NCI-H1105 (cell line): ENCODE data around the gene PSMA7.
A peak's percentile ranks its signal among the peaks of the same experiment; 100 is the strongest.
"Not testable (repeated sequence)": the region's sequence is repeated elsewhere in the genome, so short reads cannot be mapped to it uniquely, and the experiment has no call there.

Experiments used
- DNase-seq: peaks from one replicate; lab custom pipeline; 2025; lab: John Stamatoyannopoulos, UW

Gene PSMA7

DNA sequence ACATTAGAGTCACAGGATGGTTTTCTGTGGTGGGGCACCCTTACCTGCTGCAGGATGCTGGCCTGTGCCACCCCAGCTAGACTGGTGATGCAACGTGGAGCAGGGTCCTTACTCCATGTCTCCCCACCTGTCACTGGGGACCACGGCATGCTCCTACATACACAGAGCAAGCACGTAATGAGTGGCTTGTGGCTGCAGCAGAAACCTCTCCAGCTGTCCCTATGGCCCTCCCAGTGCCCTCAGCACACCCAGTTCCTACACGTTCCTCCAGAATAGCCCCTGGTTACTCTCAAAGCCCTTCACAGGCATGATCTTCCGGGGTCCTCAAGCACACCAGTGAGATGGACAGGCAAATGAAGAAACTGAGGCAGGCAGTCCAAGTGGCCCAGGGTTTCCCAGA lies 24.1 kb downstream of the PSMA7 start:
- DNase-seq = no peak

GRCh38 chr20:62118113-62119043 lies 24.8 kb downstream of the PSMA7 start:
- DNase-seq = no peak

DNA sequence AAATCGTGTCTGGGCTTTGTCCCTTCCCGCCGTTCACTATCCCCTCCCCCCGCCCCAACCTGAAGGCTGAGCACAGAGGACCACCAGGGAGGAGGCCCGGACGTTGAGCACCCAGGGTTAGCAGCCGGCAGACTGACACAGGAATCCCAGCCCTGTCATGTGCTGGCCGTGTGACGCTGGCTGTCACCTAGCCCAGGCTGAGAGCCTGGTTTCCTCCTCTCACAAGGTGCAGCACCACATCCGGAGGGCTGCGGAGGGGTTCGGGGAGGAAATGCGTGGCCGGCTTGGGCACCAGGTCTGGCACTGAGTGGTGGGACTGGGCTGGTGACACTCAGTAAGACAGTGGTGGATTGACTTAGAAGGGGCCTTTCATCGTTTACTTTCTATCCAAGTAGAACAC lies 25.5 kb downstream of the PSMA7 start:
- DNase-seq = no peak

- DNase-seq = peak; percentile 41
Observed at GRCh38 chr20:62117362-62117646, 25.9 kb downstream of the PSMA7 start.

DNA sequence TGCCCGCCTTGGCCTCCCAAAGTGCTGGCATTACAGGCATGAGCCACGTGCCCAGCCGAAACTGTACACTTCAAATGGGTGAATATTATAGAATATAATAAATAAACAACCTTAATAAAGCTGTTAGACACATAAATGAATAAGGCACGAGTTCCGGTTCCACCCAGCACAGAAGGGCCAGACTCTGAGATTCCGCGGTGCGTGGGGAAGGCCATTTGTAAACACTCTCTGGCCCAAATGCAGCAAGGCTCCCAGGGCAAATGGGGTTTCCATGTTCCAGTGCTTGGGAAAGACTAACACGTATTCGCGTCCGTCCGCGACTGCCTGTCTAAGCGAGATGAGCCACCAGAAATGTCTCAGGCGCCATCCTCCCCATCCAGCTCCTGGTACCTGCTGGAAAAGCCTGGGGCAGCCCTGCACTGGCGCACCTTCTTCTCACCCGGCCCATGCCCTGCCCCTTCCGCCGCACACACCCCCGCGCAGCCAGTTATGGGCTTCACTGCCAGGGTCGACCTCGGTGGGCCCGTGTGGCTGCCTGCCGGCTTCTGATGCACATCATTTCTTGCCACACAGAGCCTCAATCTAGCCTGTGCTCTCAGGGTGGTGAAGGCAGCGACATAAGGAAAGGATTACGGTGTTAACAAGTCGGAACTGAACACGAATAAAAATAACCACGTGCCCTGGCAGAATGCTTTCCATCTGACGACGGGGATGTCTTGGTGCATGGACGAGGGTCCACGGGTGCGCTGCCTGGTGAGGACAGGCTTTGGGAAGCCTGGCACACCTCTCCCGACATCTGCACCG lies 26.4 kb downstream of the PSMA7 start:
- no peak for DNase-seq

- not testable (repeated sequence) for DNase-seq
Observed at GRCh38 chr20:62115800-62116407, 27.3 kb downstream of the PSMA7 start.

GRCh38 chr20:62114894-62115293 lies 28.3 kb downstream of the PSMA7 start:
- no peak for DNase-seq

- no peak for DNase-seq
Observed at GRCh38 chr20:62112368-62112767, 30.8 kb downstream of the PSMA7 start.

DNA sequence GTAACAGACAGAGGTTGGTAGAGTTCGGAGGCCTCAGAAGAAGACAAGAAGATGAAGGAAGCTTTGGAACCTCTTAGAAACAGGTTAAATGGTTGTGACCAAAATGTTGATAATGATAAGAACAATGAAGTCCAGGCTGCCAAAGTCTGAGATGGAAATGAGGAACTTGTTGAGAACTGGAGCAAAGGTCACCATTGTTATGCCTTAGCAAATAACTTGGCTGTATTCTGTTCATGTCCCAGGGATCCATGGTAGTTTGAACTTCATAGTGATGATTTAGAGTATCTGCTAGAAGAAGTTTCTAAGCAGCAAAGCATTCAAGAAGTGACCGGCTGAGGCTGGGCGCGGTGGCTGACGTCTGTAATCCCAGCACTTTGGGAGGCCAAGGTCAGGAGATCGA lies 32.0 kb downstream of the PSMA7 start:
- no peak for DNase-seq

DNA sequence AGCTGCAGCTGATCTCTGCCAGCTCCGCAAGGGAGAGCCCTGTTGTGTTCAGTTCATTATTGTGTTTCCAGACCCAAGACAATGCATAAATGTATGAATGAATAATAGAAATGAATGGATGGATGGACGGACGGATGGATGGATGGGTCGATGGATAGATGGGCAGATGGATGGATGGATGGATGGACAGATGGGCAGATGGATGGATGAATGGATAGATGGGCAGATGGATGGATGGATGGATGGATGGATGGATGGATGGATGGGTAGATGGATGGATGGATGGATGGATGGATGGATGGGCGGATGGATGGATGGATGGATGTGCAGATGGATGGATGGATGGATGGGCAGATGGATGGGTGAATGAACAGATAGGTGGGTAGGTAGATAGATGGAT lies 37.6 kb downstream of the PSMA7 start:
- no peak for DNase-seq

GRCh38 chr20:62104791-62105345 lies 38.3 kb downstream of the PSMA7 start:
- DNase-seq = no peak

DNA sequence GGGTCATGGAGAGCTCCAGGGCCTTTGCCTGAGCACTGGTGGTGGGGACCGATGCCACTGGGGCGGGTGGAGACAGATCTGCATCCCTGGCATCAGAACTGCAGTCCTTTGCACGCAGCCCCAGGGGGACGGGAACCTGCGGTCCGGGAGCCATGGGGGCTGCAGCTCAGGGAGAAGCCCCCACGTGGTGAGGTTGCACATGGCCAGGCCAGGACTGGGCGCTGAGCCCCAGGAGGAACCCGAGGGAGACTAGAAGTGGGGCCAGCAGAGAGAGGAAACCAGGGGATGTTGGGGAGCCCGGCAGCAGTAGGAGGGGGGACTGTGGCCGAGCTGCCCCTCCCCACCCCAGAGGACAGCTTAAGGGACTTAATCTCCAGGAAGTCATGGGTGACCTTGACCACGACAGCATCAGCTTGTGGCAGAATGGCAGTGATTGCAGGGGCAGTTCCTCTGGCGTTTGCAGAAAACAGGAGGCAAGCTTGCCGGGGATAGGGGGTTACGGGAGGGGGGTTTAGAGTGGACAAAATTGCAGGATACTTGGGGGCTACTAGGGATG lies 38.9 kb downstream of the PSMA7 start:
- no peak for DNase-seq

- no peak for DNase-seq
Observed at GRCh38 chr20:62103508-62104233, 39.5 kb downstream of the PSMA7 start.

GRCh38 chr20:62101078-62101477 lies 42.1 kb downstream of the PSMA7 start:
- DNase-seq = no peak

DNA sequence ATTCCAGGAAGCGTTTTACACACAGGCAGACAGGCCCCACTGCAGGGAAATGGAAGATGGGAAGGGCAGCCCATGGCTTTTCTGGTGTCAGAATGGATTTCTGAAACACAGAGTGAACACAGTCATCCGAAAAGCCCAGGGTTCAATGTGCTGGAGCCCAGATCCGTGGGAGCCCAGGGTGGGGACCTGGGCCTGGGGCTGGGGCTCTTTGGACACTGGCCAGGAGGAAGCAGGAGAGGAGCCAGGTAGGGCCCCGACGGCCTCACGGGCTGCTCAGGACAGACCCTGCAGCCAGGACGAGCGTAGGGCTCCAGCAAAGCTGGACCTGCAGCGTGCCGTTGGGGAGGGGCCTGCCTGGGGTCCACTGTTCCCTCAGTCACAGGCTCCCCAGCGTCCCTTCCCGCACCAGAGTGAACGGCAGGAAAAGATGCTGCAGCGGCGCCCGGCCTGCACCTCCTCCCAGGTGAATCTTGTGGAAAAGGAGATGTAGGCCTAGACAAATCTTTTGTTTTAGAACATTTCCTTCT lies 45.2 kb downstream of the PSMA7 start:
- no peak for DNase-seq

GRCh38 chr20:62096421-62097380 lies 46.5 kb downstream of the PSMA7 start:
- DNase-seq = no peak

DNA sequence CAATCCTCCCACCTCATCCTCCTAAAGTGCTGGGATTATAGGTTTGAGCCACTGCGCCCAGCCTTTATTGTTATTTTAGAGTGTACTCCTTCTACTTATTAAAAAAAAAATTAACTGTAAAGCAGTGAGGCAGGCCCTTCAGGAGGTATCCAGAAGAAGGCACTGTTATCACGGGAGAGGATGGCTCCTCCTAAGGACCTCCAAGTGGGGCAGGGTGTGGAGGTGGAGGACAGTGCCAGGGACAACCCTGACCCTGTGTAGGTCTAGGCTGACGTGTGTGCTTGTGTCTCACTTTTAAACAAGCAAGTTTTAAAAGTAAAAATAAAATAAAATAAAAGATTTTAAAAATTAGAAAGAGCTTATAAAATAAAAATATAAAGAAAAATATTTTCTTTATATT lies 53.8 kb downstream of the PSMA7 start:
- no peak for DNase-seq

DNA sequence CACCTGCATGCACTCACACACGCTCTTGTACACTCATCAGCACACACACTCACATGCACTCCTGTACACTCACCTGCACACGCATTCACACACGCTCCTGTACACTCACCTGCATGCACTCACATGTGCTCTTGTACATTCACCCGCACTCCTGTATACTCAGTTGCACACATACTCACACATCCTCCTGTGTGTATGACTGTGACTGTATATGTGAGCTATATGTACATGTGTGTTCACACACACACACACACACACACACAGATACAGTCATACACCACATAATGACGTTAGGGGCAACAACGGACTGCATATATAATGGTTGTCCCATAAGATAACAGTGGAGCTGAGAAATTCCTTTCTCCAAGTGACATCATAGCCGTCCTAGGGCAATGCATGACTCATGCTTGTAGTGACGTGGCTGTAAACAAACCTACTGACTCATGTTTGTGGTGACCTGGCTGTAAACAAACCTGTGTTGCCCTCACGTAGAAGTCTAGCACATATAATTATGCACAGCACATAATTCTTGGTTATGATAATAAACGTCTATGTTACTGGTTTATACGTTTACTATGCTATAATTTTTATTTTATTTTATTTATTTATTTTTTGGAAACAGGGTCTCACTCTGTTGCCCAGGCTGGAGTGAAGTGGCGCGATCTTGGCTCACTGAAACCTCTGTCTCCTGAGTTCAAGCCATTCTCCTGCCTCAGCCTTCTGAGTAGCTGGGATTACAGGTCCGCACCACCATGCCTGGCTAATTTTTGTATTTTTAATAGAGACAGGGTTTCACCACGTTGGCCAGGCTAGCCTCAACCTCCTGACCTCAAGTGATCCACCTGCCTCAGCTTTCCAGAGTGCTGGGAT lies 54.7 kb downstream of the PSMA7 start:
- no peak for DNase-seq

- no peak for DNase-seq
Observed at GRCh38 chr20:62087632-62088031, 55.6 kb downstream of the PSMA7 start.
